ENCODE data around the gene CCL26. TPM values are rescaled to one million over a fixed set of nuclear protein-coding genes. Genes with fewer than 3 reads are reported as not detected.

The CCL26 gene
- total and polyA plus RNA-seq, 2 of the 13 experiments (the other 11 are each of a cell fraction or from before 2014, with no cell fraction given): 0.16 TPM; not detected in 1

GRCh38 chr7:75756991-75757676 is 14.9 kb downstream of the CCL26 start (continued):
- TF ChIP-seq CENPBD1 (CRISPR knock-in tag; IDR thresholded peaks at IDR 0.05; ENCODE audit: borderline replicate concordance, low read depth) (no peak), PAXIP1 (CRISPR knock-in tag; conservative IDR thresholded peaks at IDR 0.05) (0 out of 2 replicates have a peak, but pooled peaks have one; percentile 12), SOX6 (IDR thresholded peaks at IDR 0.05) (no peak), SOX6 (CRISPR knock-in tag; IDR thresholded peaks at IDR 0.05) (peak; percentile 28; the same call in 1 of the 2 replicates), SALL1 (CRISPR knock-in tag; IDR thresholded peaks at IDR 0.05) (peak; percentile 66), LCORL (IDR thresholded peaks at IDR 0.05) (no peak), LCORL (CRISPR knock-in tag; IDR thresholded peaks at IDR 0.05) (peak; percentile 44; the same call in 1 of the 2 replicates), ZMYM3 (CRISPR knock-in tag; IDR thresholded peaks at IDR 0.05) (peak; percentile 45; the same call in 1 of the 2 replicates), PHF21A (CRISPR knock-in tag; IDR thresholded peaks at IDR 0.05) (peak; percentile 36; the same call in 1 of the 2 replicates), IRF1 (CRISPR knock-in tag; IDR thresholded peaks at IDR 0.05; ENCODE audit: low read depth) (no peak), SMC3 (IDR thresholded peaks at IDR 0.05; ENCODE audit: low read length) (peak; percentile 82), ZNF326 (CRISPR knock-in tag; IDR thresholded peaks at IDR 0.05; ENCODE audit: borderline replicate concordance) (no peak), SAP130 (CRISPR knock-in tag; IDR thresholded peaks at IDR 0.05; ENCODE audit: low read depth) (peak; percentile 36; the same call in 1 of the 2 replicates), KLF11 (CRISPR knock-in tag; IDR thresholded peaks at IDR 0.05) (no peak), ZNF800 (CRISPR knock-in tag; IDR thresholded peaks at IDR 0.05) (0 out of 2 replicates have a peak, but pooled peaks have one; percentile 26), NFKB2 (CRISPR knock-in tag; IDR thresholded peaks at IDR 0.05; ENCODE audit: borderline replicate concordance) (no peak)
- TF ChIP-seq, protein P1, sequence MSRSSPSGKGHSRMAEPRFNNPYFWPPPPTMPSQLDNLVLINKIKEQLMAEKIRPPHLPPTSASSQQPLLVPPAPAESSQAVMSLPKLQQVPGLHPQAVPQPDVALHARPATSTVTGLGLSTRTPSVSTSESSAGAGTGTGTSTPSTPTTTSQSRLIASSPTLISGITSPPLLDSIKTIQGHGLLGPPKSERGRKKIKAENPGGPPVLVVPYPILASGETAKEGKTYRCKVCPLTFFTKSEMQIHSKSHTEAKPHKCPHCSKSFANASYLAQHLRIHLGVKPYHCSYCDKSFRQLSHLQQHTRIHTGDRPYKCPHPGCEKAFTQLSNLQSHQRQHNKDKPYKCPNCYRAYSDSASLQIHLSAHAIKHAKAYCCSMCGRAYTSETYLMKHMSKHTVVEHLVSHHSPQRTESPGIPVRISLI (CRISPR knock-in tag; IDR thresholded peaks at IDR 0.05; ENCODE audit: borderline replicate concordance): peak; percentile 75; the same call in 1 of the 2 replicates
- TF ChIP-seq, protein P2, sequence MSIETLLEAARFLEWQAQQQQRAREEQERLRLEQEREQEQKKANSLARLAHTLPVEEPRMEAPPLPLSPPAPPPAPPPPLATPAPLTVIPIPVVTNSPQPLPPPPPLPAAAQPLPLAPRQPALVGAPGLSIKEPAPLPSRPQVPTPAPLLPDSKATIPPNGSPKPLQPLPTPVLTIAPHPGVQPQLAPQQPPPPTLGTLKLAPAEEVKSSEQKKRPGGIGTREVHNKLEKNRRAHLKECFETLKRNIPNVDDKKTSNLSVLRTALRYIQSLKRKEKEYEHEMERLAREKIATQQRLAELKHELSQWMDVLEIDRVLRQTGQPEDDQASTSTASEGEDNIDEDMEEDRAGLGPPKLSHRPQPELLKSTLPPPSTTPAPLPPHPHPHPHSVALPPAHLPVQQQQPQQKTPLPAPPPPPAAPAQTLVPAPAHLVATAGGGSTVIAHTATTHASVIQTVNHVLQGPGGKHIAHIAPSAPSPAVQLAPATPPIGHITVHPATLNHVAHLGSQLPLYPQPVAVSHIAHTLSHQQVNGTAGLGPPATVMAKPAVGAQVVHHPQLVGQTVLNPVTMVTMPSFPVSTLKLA (IDR thresholded peaks at IDR 0.05): no peak
- TF ChIP-seq, protein P3, sequence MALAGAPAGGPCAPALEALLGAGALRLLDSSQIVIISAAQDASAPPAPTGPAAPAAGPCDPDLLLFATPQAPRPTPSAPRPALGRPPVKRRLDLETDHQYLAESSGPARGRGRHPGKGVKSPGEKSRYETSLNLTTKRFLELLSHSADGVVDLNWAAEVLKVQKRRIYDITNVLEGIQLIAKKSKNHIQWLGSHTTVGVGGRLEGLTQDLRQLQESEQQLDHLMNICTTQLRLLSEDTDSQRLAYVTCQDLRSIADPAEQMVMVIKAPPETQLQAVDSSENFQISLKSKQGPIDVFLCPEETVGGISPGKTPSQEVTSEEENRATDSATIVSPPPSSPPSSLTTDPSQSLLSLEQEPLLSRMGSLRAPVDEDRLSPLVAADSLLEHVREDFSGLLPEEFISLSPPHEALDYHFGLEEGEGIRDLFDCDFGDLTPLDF (CRISPR knock-in tag; IDR thresholded peaks at IDR 0.05): no peak

Measured in HepG2 (cell line).